SH-SY5Y (cell line): ENCODE measurements around the gene GBP5.

Source experiments
- GATA2 ChIP-seq: IDR thresholded peaks from 2 replicates; pipeline ENCODE4 v1.6.1; 2011; ENCODE audit warnings: mild to moderate bottlenecking, low read depth, low read length
- GATA3 ChIP-seq: IDR thresholded peaks from 2 replicates; pipeline ENCODE4 v1.6.1; 2011; ENCODE audit warnings: low read depth, mild to moderate bottlenecking, low read length, moderate library complexity

Gene GBP5

DNA sequence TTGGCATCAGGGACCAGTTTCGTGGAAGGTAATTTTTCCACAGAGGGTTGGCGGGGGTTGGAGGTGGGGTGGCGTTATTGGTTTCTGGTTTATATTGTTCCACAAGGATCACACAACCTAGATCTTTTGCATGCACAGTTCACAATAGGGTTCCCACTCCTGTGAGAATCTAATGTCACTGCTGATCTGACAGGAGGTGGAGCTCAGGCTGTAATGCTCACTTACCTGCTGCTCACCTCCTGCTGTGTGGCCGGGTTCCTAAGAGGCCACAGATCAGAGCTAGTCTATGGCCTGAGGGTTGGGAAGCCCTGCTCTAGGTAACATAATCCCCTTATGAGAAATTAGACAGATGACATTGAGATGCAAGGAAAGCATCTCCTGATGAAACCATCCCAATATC, 12.6 kb downstream of the GBP5 start:
- TF ChIP-seq GATA2 (no peak), GATA3 (no peak)

DNA sequence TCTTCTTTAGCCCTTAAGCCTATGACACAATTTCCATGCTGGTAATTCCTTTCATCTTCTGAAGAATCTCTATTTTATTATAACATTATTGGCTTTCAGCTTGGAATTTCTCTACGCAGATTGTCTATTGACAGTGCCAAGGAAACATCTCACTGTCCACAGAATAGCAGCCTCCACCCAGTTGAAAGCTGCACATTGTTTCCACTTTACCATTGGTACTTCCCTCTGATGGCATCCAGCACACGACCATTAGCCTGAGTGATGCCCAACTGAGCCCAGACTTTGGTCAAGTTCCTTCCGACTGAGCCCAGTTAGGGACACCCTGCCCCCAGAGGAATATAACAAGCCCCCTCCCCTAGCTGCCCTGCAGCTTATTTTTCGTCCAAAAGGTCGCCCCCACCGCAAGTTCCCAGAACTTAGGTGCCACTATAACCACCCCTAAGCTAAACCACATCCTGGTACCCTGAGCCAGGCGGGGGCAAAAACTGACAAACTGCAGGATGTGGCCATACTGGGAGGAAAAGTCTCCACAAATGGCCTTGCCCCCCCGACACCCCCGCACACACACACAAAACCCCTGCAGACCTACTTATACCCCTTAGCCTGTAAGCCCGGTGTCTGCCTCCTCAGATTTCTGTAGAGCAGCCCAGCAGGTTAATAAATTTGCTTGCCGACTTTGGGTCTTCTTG, 13.2 kb downstream of the GBP5 start:
- TF ChIP-seq GATA3 (no peak), GATA2 (no peak)

DNA sequence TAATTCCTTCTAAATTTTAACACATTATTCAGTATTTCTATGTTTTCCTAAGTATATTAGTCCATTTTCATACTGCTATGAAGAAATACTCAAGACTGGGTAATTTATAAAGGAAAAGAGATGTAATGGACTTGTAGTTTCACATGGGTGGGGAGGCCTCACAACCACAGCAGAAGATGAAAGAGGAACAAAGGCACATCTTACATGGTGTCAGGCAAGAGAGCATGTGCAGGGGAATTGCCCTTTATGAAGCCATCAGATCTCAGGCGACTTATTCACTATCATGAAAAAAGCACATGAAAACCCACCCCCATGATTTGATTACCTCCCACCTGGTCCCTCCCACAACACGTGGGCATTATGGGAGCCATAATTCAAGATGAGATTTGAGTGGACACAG, 15.6 kb downstream of the GBP5 start:
- TF ChIP-seq GATA3: no peak
- no peak for TF ChIP-seq GATA2

DNA sequence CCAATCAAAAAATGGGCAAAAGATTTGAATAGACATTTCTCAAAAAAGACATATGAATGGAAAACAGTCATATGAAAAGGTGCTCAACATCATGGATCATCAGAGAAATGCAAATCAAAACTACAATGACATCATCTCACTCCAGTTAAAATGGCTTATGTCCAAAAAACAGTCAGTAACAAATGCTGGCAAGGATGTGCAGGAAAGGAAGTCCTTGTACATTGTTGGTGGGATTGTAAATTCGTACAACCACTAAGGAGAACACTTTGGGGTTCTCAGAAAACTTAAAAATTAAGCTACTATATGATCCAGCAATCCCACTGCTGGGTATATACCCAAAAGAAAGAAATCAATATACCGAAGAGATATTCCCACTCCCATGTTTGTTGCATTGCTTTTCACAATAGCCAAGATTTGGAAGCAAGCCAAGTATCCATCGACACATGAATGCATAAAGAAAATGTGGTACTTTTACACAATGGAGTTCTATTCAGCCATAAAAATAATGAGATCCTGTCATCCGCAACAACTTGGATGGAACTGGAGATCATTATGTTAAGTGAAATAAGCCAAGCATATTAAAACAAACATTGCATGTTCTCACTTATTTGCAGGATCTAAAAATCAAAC, 17.9 kb downstream of the GBP5 start:
- no peak for TF ChIP-seq GATA3
- no peak for TF ChIP-seq GATA2

DNA sequence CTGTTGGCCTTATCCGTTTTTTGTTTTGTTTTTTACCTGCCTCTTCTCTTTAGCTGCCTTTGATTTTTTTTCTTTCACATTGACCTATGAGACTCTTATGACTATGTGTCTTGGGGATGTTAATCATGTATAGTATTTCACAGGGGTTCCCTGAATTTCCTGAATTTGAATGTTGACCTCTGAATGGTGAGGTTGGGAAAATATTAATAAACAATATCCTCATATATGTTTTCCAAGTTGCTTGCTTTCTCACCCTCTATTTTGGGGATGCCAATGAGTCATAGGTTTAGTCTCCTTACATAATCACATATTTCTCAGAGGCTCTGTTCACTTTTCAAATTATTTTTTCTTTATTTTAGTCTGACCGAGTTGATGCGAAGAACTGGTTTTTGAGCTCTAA, 29.6 kb downstream of the GBP5 start:
- no peak for TF ChIP-seq GATA3
- no peak for TF ChIP-seq GATA2
